ENCODE results near the gene CA11. TPM values are rescaled to one million over a fixed set of nuclear protein-coding genes. Genes with fewer than 3 reads are reported as not detected.
A peak's percentile ranks its signal among the peaks of the same experiment; 100 is the strongest.

Gene CA11
- total and polyA plus RNA-seq, 9 of the 15 experiments (the other 6 are each of a cell fraction or from before 2014, with no cell fraction given) = 2.9 to 19.9 (median 8.3) TPM

- TF ChIP-seq ZNF318 (IDR thresholded peaks at IDR 0.05; ENCODE audit: borderline replicate concordance in 1 of 2, low read depth in 1 of 2) (peak in 1 of 2 experiments; percentile 42; a peak in 1 of 4 replicates), RCOR1 (IDR thresholded peaks at IDR 0.05; ENCODE audit: borderline replicate concordance in 1 of 2, low read depth in 2 of 2, low read length in 2 of 2) (peak in 1 of 2 experiments; percentile 51; a peak in 1 of 4 replicates), IRF1 (CRISPR knock-in tag; IDR thresholded peaks at IDR 0.05; ENCODE audit: borderline replicate concordance) (no peak), NR3C1 (CRISPR knock-in tag; IDR thresholded peaks at IDR 0.05) (no peak), NCOR1 (IDR thresholded peaks at IDR 0.05) (peak; percentile 92), HNRNPH1 (optimal IDR thresholded peaks at IDR 0.05; ENCODE audit: low read depth, low read length) (no peak), REST (IDR thresholded peaks at IDR 0.05; ENCODE audit: borderline replicate concordance) (peak; percentile 80), REST (CRISPR knock-in tag; IDR thresholded peaks at IDR 0.05; ENCODE audit: low read depth) (no peak), POLR3G (IDR thresholded peaks at IDR 0.05; ENCODE audit: extremely low read depth, insufficient read length, insufficient replicate concordance) (no peak)
These were observed 11.3 kb downstream of the CA11 start (continued) for GRCh38 chr19:48634424-48635262.

Measured in K562 (cell line).